GM12892 (cell line): ENCODE data around the gene TOR1AIP2.

ENCODE experiments used
- POLR2A ChIP-seq: IDR thresholded peaks from 2 replicates; pipeline ENCODE4 v1.6.1; 2011; ENCODE audit warnings: low read depth, low read length, control low read depth
- POLR2AphosphoS5 ChIP-seq: IDR thresholded peaks from 2 replicates; pipeline ENCODE4 v1.6.1; 2011; ENCODE audit warnings: low read depth, low read length, control low read depth
- TAF1 ChIP-seq: IDR thresholded peaks from 2 replicates; pipeline ENCODE4 v1.6.1; 2011; ENCODE audit warnings: low read depth, mild to moderate bottlenecking, control low read depth, low read length, borderline replicate concordance

DNA sequence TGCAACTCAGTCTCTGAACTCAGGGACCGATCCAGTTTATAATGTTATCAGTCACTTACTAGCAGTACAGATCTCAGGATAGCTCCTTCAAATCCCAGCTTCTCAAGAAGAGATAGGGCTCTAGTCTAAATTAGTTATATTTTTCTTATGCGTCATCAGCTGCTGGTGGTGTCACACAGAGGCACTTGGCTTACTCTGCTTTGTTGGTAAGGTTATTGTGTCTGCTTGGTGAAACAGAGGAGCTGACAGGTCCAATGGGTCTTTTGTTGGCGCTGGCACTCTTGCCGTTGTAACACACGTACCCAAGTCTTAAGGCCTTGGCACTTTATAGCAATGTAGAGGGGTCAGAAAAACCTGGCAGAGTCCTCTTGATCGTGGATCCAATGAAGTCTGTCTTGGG lies 12.2 kb downstream of the TOR1AIP2 start:
- TF ChIP-seq POLR2AphosphoS5 (no peak), POLR2A (no peak), TAF1 (no peak)
